ENCODE measurements around the gene DLG2.

DNA sequence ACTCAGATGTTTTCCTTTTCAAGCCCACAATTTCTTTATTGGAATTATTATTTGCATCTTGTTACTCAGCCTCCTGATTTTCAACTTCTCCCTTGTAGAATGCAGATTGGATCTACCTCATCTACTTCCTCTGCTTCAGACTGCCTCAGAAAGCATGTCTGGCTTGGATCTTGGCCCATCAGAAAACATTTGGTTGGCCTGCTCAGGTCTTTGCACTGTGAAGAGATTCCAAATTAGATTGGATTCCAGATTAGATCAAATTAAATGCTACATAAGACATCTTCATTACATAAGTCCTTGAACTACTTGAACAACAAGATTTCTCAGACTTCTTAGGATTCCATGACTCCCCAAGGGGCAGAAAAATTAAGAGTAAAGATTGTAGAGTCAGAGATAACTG, 358.0 kb downstream of the DLG2 start:
- no peak for TF ChIP-seq YY1 (IDR thresholded peaks at IDR 0.05)
- TF ChIP-seq, protein P1, sequence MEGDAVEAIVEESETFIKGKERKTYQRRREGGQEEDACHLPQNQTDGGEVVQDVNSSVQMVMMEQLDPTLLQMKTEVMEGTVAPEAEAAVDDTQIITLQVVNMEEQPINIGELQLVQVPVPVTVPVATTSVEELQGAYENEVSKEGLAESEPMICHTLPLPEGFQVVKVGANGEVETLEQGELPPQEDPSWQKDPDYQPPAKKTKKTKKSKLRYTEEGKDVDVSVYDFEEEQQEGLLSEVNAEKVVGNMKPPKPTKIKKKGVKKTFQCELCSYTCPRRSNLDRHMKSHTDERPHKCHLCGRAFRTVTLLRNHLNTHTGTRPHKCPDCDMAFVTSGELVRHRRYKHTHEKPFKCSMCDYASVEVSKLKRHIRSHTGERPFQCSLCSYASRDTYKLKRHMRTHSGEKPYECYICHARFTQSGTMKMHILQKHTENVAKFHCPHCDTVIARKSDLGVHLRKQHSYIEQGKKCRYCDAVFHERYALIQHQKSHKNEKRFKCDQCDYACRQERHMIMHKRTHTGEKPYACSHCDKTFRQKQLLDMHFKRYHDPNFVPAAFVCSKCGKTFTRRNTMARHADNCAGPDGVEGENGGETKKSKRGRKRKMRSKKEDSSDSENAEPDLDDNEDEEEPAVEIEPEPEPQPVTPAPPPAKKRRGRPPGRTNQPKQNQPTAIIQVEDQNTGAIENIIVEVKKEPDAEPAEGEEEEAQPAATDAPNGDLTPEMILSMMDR (IDR thresholded peaks at IDR 0.05; ENCODE audit: low read depth, low read length, missing input control), result no peak
- TF ChIP-seq HNF4G (IDR thresholded peaks at IDR 0.05), result no peak
